ENCODE data around the gene SSR3.
"Not testable (repeated sequence)": the region's sequence is repeated elsewhere in the genome, so short reads cannot be mapped to it uniquely, and the experiment has no call there.

SSR3 gene

GRCh38 chr3:156575641-156576040 lies 20.7 kb upstream of the SSR3 start:
- no peak for DNase-seq

- not testable (repeated sequence) for DNase-seq
These were observed 15.0 kb upstream of the SSR3 start for GRCh38 chr3:156569881-156570280.

DNA sequence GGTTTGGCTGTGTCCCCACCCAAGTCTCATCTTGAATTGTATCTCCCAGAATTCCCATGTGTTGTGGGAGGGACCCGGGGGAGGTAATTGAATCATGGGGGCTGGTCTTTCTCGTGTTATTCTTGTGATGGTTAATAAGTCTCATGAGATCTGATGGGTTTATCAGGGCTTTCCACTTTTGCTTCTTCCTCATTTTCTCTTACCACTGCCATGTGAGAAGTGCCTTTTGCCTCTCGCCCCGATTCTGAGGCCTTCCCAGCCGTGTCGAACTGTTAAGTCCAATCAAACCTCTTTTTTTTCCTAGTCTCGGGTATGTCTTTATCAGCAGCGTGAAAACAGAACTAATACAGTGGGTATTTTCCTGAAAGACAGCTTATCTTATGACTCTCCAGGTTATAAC lies 14.1 kb upstream of the SSR3 start:
- DNase-seq, result not testable (repeated sequence)

DNA sequence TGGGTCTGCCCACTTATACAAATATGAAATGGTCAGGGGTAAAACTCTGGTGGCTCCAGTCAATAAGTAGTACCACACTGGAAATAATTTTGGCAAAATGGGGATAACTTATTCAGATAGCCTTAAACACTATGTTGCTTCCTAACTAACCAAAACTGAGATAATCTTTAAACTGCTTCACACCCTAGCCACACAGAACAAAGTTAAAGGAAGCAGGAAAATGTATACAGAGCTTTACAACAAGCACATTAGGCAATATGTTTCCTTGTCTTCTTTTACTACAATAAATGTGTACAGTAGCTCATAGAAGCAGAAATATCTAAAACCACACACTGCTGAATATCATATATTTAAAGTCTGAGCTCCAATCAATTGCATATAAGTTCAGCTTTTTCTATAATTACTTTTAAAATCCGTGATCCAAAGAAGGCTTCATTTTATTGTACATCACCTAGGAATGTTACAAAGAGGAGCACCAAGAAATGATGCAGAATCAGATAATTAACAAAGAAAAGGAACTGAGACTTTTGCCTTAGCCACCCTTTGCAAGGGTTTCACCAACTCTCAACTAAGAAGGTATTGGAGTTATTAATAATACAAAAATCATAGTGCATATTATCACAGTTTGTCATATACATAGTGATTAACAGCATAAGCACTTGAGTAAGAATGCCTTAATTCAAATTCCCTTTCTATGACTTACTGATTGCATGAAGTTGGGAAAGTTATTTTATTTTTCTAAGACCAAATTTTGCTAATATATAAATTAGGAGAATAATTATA lies 9.2 kb upstream of the SSR3 start:
- DNase-seq, result no peak

- not testable (repeated sequence) for DNase-seq
These were observed 7.6 kb upstream of the SSR3 start for GRCh38 chr3:156562486-156562885.

DNA sequence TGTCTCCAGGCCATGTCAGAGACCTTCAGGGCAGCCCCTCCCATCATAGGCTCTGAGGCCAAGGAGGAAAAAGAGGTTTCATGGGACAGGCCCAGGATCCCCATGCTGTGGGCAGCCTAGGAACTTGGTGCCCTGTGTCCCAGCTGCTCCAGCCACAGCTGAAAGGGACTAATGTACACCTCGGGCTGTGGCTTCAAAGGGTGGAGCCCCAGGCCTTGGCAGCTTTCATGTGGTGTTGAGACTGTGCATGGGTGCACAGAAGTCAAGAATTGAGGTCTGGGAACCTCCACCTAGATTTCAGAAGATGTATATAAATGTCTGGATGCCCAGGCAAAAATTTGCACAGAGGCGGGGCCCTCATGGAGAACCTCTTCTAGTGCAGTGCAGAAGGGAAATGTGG lies 6.6 kb upstream of the SSR3 start:
- DNase-seq, result no peak

DNA sequence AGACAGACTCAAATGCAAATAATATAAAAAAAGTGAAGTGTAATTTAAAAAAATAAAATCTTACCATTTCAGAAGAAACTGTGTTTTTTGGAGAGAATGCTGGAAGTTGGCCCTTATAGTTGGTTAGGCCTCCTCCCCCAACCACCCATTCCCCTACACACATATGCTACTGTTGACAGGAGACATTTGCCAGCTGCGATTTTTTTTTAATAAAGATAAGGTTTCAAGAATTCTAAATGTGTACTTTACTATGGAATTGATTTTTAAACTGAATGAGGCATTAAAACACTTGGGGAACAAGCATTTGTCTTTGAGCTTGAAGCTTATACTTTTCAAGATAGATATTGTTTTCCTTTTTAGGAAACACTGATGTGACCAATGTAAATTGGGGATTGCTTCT lies 4.4 kb upstream of the SSR3 start:
- DNase-seq, result no peak

GRCh38 chr3:156558389-156558788 lies 3.5 kb upstream of the SSR3 start:
- DNase-seq, result no peak

GRCh38 chr3:156554515-156554841 lies 439 bp downstream of the SSR3 start:
- no peak for DNase-seq

DNA sequence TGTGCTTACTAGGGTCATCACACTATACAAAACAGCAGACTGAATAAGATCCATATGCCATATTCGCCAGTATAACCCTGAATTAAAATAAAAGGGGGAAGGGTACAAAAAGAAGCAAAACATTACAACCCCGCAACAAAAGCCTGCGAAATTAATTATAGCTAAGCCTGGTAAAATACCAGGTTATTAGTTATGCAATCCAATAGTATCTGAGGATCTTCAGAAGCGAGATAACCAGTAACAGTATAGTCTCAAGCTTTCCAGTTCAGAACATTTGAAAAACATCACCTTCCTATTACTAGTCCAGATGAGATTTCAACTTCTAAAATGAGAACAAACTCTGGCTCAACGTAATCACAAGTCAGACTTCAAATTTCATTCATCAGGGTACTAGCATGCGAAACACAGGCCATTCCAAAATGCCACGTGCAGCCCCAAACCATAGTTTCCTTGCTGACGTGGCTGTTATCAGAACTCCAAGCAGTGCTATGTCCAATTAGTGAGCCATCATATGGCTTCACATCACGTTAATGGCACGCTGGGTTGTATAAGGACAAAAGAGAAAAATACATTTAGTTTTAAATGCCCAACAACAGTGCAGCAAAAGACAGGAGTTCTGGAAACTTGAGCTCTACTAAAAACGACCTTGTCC lies 1.1 kb downstream of the SSR3 start:
- no peak for DNase-seq

GRCh38 chr3:156552973-156553372 lies 1.9 kb downstream of the SSR3 start:
- no peak for DNase-seq

DNA sequence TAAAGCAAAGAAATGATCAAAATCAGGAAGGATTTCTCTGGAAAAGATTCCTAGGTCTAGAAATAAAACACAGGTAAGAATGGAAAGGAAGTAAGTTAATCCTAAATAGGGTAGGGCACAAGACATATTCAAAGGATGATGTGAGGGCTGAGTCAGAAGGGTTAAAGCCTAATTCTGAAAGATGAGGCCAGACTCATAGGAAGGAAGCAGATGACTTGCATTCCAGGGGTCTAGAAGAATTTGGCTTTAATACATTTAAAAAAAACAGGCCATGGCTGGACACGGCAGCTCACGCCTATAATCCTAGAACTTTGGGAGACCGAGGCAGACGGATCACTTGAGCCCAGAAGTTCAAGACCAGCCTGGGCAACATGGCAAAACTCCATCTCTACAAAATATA lies 3.2 kb downstream of the SSR3 start:
- DNase-seq, result no peak

DNA sequence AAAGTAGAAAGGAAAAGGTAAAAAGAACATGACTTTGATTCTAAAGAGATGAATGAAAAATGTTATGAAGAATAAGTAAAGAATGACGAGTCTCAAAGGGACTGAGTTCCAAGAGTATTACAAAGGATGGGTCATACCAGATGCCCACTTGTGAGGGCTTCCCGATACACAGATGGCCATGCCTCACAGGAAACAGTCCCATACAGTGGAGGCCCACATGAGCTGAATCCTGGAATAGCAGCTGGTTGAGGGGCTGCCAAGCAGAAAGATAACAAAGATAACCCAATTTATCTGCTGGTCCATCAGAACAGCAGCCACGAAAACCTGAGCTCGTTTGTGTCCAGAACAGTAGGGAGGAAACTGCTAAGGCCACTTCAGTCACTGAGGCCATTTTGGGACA lies 3.7 kb downstream of the SSR3 start:
- no peak for DNase-seq

DNA sequence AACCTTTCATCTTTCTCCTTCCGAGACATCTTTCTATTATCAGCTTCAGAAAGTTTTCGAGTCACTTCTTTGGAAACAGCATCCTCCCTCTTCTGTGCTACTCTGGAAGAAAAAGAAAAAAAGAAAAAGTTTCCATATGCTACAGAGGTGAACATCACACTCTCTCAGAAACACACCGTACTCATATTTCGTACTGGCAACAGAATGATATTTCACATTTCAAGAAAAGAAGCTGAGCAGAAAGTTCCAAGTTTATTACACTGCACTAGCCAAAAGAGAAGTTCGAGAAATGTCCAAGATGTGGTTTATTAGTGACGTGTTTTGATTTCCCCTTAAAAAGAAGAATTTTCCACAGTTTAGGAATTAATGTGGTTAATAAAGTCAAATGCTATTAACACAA lies 6.0 kb downstream of the SSR3 start:
- no peak for DNase-seq

- no peak for DNase-seq
These were observed 6.8 kb downstream of the SSR3 start for GRCh38 chr3:156548041-156548687.

GRCh38 chr3:156547637-156548036 lies 7.3 kb downstream of the SSR3 start:
- DNase-seq, result no peak

- DNase-seq, result no peak
These were observed 11.8 kb downstream of the SSR3 start for GRCh38 chr3:156543043-156543555.

DNA sequence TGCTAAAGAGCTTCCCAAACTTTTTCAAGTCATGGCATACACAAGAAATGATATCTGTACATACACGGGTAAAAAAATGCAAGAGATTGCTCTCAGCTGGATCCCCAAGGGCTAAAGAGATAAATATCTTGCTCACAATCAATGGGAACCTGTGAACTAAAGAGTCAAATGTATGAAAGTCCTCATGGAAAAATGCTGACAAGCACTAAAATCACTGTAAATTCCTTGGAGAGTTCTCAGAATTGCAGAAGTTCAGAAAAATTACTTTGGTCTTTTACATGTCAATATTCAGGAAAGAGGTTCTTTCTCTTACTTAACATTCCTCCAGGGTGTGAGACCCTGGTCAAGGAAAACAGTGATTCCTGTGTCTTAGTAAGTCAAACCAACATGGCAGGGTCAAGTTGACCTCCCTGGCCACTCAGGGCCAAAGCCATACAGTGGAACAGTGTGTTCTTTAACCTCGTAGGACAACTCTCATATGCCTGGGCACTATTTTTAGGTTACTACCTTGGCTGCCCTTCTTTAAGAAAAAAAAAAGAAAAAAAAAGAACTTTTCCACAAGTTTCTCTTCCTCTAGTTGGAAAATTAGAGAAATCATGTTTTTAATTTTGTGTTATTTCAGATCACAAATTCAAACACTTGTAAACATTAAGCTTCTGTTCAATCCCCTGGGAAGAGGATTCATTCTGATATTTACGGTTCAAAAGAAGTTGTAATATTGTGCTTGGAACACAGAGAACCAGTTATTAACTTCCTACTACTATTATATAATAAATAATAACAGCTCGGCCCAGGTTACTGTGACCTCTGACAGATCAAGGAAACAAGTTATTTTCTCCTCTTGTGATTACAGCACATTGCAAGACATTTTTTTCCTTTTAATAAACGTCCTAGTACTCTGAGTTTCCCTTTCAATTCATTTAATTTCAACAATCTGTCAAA lies 12.5 kb downstream of the SSR3 start:
- DNase-seq, result no peak

DNA sequence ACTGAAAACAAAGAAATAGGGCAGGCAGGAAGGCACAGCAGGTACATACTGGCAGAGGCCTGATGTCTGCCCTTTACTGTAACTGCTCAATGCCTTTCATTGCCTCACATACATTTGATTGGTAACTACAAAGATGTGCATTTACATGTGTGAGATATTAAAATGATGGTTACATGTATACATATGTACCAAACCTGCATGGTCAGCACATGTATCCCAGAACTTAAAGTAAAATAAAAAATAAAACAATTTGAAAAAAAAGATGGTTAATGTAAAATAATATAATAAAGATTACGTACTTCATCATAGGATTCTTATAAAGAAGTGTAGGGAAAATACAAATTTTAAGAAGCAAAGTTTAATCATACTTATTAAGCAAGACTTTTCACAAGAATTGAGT lies 15.1 kb downstream of the SSR3 start:
- DNase-seq, result no peak

DNA sequence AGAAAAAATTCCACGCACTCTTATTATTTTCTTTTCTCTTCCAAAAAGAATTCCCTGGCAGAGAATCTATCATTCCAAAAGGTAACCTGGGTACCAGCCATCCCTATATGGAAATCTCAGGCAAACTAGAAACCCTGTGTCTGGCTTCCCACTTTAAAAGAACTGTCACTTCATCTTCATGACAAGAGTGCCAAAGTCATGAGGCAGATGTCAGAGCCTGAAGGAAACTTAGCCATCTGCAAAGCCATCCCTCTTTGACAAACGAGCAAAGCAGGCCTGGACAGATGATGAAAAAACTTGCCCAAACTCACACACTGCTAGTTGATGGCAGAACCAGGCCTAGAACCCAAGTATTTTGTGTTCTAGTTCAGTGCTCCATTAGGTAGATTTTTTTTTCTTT lies 15.9 kb downstream of the SSR3 start:
- no peak for DNase-seq

DNA sequence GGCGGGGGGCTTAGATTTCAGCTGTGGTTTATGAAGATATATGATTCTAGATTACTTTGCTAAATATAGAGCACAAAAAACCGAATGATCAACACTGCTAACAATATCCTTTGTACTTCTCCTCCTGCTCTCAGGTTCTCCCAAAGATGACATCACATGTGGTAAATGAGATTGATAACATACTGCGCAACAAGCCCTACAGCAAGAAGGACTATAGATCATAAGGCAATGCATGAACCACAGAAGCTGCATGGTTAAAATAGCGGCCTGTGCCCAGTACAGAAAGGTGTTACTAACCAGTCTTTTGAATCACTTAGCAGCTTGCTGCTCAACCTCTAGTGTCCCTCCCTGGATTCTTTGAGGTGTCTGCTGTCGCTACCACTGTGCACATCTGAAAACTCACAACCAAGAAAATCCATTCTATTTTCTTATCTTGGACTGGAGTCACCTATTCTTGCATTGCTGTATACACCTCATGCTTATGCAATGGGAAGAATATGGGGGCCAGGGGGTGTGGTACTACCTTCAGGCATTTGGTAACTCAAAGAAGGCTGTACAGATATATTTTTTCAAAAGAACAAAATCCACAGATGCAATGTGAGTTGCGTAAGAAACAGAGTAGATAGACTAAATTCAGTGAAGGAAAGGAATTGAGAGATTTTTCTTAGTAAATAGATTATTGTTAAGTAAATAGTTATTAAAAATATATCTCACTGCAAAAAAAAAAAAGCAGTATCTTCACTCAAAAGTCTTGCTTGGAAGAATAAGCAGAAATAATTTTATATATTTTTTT lies 18.2 kb downstream of the SSR3 start:
- DNase-seq, result no peak

- DNase-seq, result no peak
These were observed 19.1 kb downstream of the SSR3 start for GRCh38 chr3:156535798-156536197.
